ENCODE measurements around the gene DGKI.

DGKI gene

GRCh38 chr7:137482466-137482865 lies 364.3 kb downstream of the DGKI start:
- no peaks in the 10 kb centered on the region for H3K9me2 ChIP-seq (replicated peaks; ENCODE audit: control insufficient read depth, low read length)

DNA sequence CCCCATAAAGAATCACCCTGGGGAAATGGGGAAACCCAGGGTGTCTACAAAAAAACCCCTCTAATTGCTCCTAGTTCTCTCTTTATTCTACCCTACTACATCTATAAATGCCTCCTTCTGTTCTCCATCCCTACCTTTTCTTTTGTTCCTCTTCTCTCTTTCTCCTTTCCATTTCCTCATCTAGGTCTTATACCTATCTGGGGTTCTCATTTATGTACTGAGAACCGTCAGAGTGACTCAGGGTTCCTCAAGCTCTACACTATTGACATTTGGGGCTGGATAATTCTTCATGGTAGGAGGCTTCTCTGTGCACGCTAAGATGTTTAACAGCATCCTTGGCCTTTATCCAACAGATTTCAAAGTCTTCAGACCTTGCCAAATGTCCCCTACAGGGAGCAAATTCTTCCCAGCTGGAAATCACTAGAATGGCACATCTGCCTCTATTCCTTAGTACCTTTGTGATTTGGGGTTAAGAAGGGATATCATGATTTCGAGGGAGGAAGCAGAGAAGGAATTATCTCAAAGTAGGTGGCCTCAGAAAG lies 365.9 kb downstream of the DGKI start:
- no peak overlapping the region for H3K4me3 ChIP-seq (ENCODE audit: low read length)
- TF ChIP-seq EZH2phosphoT487 (IDR thresholded peaks at IDR 0.05; ENCODE audit: borderline replicate concordance, low read length) (no peak), CTCF (IDR thresholded peaks at IDR 0.05; ENCODE audit: low read depth, low read length, poor library complexity, severe bottlenecking) (no peak)

More at GRCh38 chr7:137482466-137482865, 364.3 kb downstream of the DGKI start:
- H3K27ac ChIP-seq (ENCODE audit: low read depth, low read length), result no peak overlapping the region
- H3K4me3 ChIP-seq (ENCODE audit: low read length), result no peak overlapping the region
- no peaks in the 10 kb centered on the region for H3K36me3 ChIP-seq (ENCODE audit: control insufficient read depth, low read length)
- no peaks in the 10 kb centered on the region for H3F3A ChIP-seq (ENCODE audit: control insufficient read depth, insufficient read depth)
- TF ChIP-seq EZH2phosphoT487 (IDR thresholded peaks at IDR 0.05; ENCODE audit: borderline replicate concordance, low read length), result no peak
- no peak for TF ChIP-seq CTCF (IDR thresholded peaks at IDR 0.05; ENCODE audit: low read depth, low read length, poor library complexity, severe bottlenecking)
- H4K20me1 ChIP-seq (ENCODE audit: control insufficient read depth, insufficient read depth, low read depth, low read length), result no peaks in the 10 kb centered on the region
- no peaks in the 10 kb centered on the region for H3K9me3 ChIP-seq (ENCODE audit: control insufficient read depth, insufficient read depth, low read length)
- no peak overlapping the region for H3K4me2 ChIP-seq (ENCODE audit: low read length)
- H3K4me1 ChIP-seq (ENCODE audit: control insufficient read depth, low read length), result no peaks in the 10 kb centered on the region
- no peaks in the 10 kb centered on the region for H3K79me2 ChIP-seq (ENCODE audit: control insufficient read depth, low read length)
- no peaks in the 10 kb centered on the region for H3K27me3 ChIP-seq (ENCODE audit: control insufficient read depth, low read length)

GRCh38 chr7:137480401-137480800 lies 366.4 kb downstream of the DGKI start:
- no peak overlapping the region for H3K27ac ChIP-seq (ENCODE audit: low read depth, low read length)
- no peaks in the 10 kb centered on the region for H3K9me3 ChIP-seq (ENCODE audit: control insufficient read depth, insufficient read depth, low read length)
- H3K27me3 ChIP-seq (ENCODE audit: control insufficient read depth, low read length), result no peaks in the 10 kb centered on the region
- no peak overlapping the region for H3K4me3 ChIP-seq (ENCODE audit: low read length)
- H3K79me2 ChIP-seq (ENCODE audit: control insufficient read depth, low read length), result no peaks in the 10 kb centered on the region
- no peak for TF ChIP-seq CTCF (IDR thresholded peaks at IDR 0.05; ENCODE audit: low read depth, low read length, poor library complexity, severe bottlenecking)
- H3K36me3 ChIP-seq (ENCODE audit: control insufficient read depth, low read length), result no peaks in the 10 kb centered on the region
- no peaks in the 10 kb centered on the region for H3K4me1 ChIP-seq (ENCODE audit: control insufficient read depth, low read length)
- no peaks in the 10 kb centered on the region for H3F3A ChIP-seq (ENCODE audit: control insufficient read depth, insufficient read depth)
- no peaks in the 10 kb centered on the region for H4K20me1 ChIP-seq (ENCODE audit: control insufficient read depth, insufficient read depth, low read depth, low read length)
- H3K9me2 ChIP-seq (replicated peaks; ENCODE audit: control insufficient read depth, low read length), result no peaks in the 10 kb centered on the region
- no peak overlapping the region for H3K4me2 ChIP-seq (ENCODE audit: low read length)

More for the DNA sequence above, 365.9 kb downstream of the DGKI start:
- Histone ChIP-seq H3K27me3 (ENCODE audit: control insufficient read depth, low read length) (no peaks in the 10 kb centered on the region), H4K20me1 (ENCODE audit: control insufficient read depth, insufficient read depth, low read depth, low read length) (no peaks in the 10 kb centered on the region), H3K27ac (ENCODE audit: low read depth, low read length) (no peak overlapping the region), H3F3A (ENCODE audit: control insufficient read depth, insufficient read depth) (no peaks in the 10 kb centered on the region), H3K36me3 (ENCODE audit: control insufficient read depth, low read length) (no peaks in the 10 kb centered on the region), H3K79me2 (ENCODE audit: control insufficient read depth, low read length) (no peaks in the 10 kb centered on the region), H3K4me1 (ENCODE audit: control insufficient read depth, low read length) (no peaks in the 10 kb centered on the region), H3K4me2 (ENCODE audit: low read length) (no peak overlapping the region), H3K9me2 (replicated peaks; ENCODE audit: control insufficient read depth, low read length) (no peaks in the 10 kb centered on the region), H3K9me3 (ENCODE audit: control insufficient read depth, insufficient read depth, low read length) (no peaks in the 10 kb centered on the region)
